NB4 (cell line): ENCODE results near the gene PRDM13.
"Not testable (repeated sequence)": the region's sequence is repeated elsewhere in the genome, so short reads cannot be mapped to it uniquely, and the experiment has no call there.

Experiments
- DNase-seq: peaks from one replicate; pipeline ENCODE4 v3.0.0; 2010; ENCODE audit warnings: low read depth
- H3K4me3 ChIP-seq: one replicate; pipeline ENCODE4 v1.5.1; 2011; ENCODE audit warnings: mild to moderate bottlenecking, low read depth, low read length, moderate library complexity
- CTCF ChIP-seq: IDR thresholded peaks from one replicate; pipeline ENCODE4 v1.5.1; 2012; ENCODE audit warnings: low read depth, low read length
- MAX ChIP-seq: IDR thresholded peaks from 2 replicates; pipeline ENCODE4 v1.6.1; 2011; ENCODE audit warnings: low read depth, low read length
- MYC ChIP-seq: IDR thresholded peaks from 2 replicates; pipeline ENCODE4 v1.6.1; 2011; ENCODE audit warnings: low read depth, low read length
- POLR2A ChIP-seq: IDR thresholded peaks from 2 replicates; pipeline ENCODE4 v1.6.1; 2011; ENCODE audit warnings: mild to moderate bottlenecking; ENCODE audit not compliant: insufficient read length; ENCODE audit errors: extremely low read depth

The PRDM13 gene

DNA sequence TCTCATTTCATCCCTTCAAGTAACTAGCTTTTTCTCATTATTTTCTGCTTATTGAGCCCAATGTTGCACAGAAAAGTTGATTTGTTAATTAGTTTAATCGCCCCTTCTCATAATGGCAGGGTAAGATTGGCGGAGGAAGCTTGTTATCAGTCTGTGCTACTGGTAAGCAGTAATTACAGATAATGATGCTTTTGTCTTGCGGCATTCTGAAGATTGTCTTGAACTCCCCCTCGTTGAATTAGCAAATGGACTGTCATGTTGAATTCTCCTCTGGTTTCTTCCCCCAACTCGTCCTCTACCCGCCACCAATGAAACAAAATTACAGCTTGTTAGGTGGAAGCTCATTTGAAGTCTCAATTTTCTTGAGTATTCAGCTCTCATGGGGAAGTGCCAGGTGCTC lies 39.4 kb downstream of the PRDM13 start:
- DNase-seq, result no peak
- H3K4me3 ChIP-seq, result no peak overlapping the region
- TF ChIP-seq CTCF, result no peak
- TF ChIP-seq POLR2A, result no peak
- no peak for TF ChIP-seq MAX
- TF ChIP-seq MYC, result no peak

DNA sequence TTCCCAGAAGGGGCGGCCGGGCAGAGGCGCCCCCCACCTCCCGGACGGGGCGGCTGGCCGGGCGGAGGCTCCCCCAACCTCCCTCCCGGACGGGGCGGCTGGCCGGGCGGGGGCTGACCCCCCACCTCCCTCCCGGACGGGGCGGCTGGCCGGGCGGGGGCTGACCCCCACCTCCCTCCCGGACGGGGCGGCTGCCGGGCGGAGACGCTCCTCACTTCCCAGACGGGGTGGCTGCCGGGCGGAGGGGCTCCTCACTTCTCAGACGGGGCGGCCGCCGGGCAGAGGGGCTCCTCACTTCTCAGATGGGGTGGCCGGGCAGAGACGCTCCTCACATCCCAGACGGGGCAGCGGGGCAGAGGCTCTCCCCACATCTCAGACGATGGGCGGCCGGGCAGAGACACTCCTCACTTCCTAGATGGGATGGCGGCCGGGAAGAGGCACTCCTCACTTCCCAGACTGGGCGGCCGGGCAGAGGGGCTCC lies 43.5 kb downstream of the PRDM13 start:
- H3K4me3 ChIP-seq, DNase-seq: not testable (repeated sequence)

DNA sequence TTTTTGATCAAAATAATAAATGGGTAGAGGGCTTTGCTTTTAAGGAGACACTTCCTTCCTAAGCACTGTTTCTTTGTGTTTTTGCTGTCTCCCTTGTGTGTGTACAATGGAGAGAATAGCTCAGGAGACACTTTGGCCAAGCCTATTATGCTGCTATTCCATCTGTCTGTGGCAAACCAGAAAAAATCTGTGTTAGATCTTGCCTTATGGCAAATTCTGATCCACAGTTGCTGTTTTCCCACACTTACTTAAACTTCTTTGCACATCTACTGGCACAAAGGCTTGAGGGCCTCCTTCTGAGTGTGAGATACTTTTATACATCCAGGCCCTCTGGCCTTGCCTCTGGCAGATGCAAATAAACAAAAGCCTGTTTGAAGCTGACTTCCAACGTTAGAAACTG lies 53.6 kb downstream of the PRDM13 start:
- no peak for DNase-seq
- no peak for TF ChIP-seq MYC
- no peak for TF ChIP-seq MAX
- TF ChIP-seq CTCF, result no peak
- no peak for TF ChIP-seq POLR2A
- H3K4me3 ChIP-seq, result no peak overlapping the region

GRCh38 chr6:99661870-99662269 lies 55.2 kb downstream of the PRDM13 start:
- peak; percentile 21 for DNase-seq
- no peak for TF ChIP-seq POLR2A
- TF ChIP-seq MYC, result no peak
- TF ChIP-seq MAX, result no peak
- no peak for TF ChIP-seq CTCF
- H3K4me3 ChIP-seq, result no peak overlapping the region

GRCh38 chr6:99662616-99663015 lies 56.0 kb downstream of the PRDM13 start:
- H3K4me3 ChIP-seq, result no peak overlapping the region
- no peak for DNase-seq
- no peak for TF ChIP-seq MAX
- no peak for TF ChIP-seq POLR2A
